H1 (cell line): Measurements from ENCODE around the gene CLCN3. TPM values are rescaled to one million over a fixed set of nuclear protein-coding genes. Genes with fewer than 3 reads are reported as not detected.

ENCODE experiments used
- CTCF ChIA-PET: fragments of 300-600 bp; sonication (Branson Sonifier 250); formaldehyde crosslinking; loops from one replicate; lab custom pipeline; 2021; ENCODE audit not compliant: partially characterized antibody; lab: Charles Lee
- POLR2A ChIA-PET: fragments of 300-600 bp; sonication (Branson Sonifier 250); formaldehyde crosslinking; loops from one replicate; lab custom pipeline; 2021; ENCODE audit warnings: inconsistent platforms; ENCODE audit not compliant: partially characterized antibody; lab: Charles Lee
- DNase-seq, 2 experiments: peaks; one replicate each; pipeline versions ENCODE4 v3.0.0 to v3.0.0-alpha.2; 2010 to 2022; ENCODE audit warnings: low spot score in 2 of 2, low read depth in 1 of 2, mixed read lengths in 1 of 2
- FAIRE-seq: peaks from 2 replicates; lab custom pipeline; 2011; peaks lifted over from hg19 to GRCh38; lab: Jason Lieb, UNC
- H2AFZ ChIP-seq: 2 replicates; pipeline ENCODE4 v1.8.1; 2012; ENCODE audit warnings: low read length, inconsistent platforms
- H2AK5ac ChIP-seq: 2 replicates; pipeline ENCODE4 v1.6.1; 2013; ENCODE audit warnings: low read depth, low read length
- H2BK120ac ChIP-seq: replicated peaks from 2 replicates; pipeline ENCODE3; 2013; ENCODE audit warnings: low read depth, low read length, inconsistent platforms
- H2BK12ac ChIP-seq: 2 replicates; pipeline ENCODE4 v1.6.1; 2013; ENCODE audit warnings: low read depth, low read length
- H2BK15ac ChIP-seq: 2 replicates; pipeline ENCODE4 v1.6.1; 2013; ENCODE audit warnings: low read length
- H2BK20ac ChIP-seq: 2 replicates; pipeline ENCODE4 v1.6.1; 2013; ENCODE audit warnings: low read length
- H2BK5ac ChIP-seq: 2 replicates; pipeline ENCODE4 v1.6.1; 2013; ENCODE audit warnings: low read depth, low read length
- H3K14ac ChIP-seq: 2 replicates; pipeline ENCODE4 v1.6.1; 2013; ENCODE audit warnings: inconsistent platforms; ENCODE audit not compliant: insufficient read length
- H3K18ac ChIP-seq: 2 replicates; pipeline ENCODE4 v1.6.1; 2013; ENCODE audit warnings: low read length; ENCODE audit errors: extremely low read depth
- H3K23ac ChIP-seq: 2 replicates; pipeline ENCODE4 v1.6.1; 2013; ENCODE audit warnings: inconsistent platforms; ENCODE audit not compliant: insufficient read length
- H3K23me2 ChIP-seq: 2 replicates; pipeline ENCODE4 v1.6.1; 2013; ENCODE audit warnings: low read depth, low read length
- H3K27ac ChIP-seq: 2 replicates; pipeline ENCODE4 v1.6.1; 2011; ENCODE audit warnings: low read depth, low read length, inconsistent platforms
- H3K27me3 ChIP-seq, 4 experiments: replicated peaks in 1 of 4; 1 replicate in 1 of 4; 2 replicates in 3 of 4; pipeline versions ENCODE4 v1.6.1 to v1.8.1; 2011 to 2013; ENCODE audit warnings: low read length in 3 of 4, mild to moderate bottlenecking in 3 of 4, inconsistent platforms in 2 of 4, mixed read lengths in 2 of 4, moderate library complexity in 1 of 4; ENCODE audit not compliant: control insufficient read depth in 3 of 4, insufficient read depth in 3 of 4; ENCODE audit errors: extremely low read depth in 1 of 4
- H3K36me3 ChIP-seq, 4 experiments: 2 replicates each; pipeline versions ENCODE4 v1.6.1 to v1.8.1; 2011 to 2013; ENCODE audit warnings: mild to moderate bottlenecking in 4 of 4, low read length in 3 of 4, moderate library complexity in 2 of 4, control low read depth in 1 of 4, inconsistent platforms in 1 of 4; ENCODE audit not compliant: insufficient read depth in 4 of 4, control insufficient read depth in 2 of 4
- H3K4ac ChIP-seq: replicated peaks from 2 replicates; pipeline ENCODE3; 2013; ENCODE audit warnings: low read length, low read depth, mixed read lengths, inconsistent platforms; ENCODE audit not compliant: insufficient read length
- H3K4me1 ChIP-seq, 4 experiments: replicated peaks in 1 of 4; 1 replicate in 1 of 4; 2 replicates in 3 of 4; pipeline versions ENCODE4 v1.6.1 to v1.8.1; 2011 to 2013; ENCODE audit warnings: low read length in 3 of 4, inconsistent platforms in 2 of 4, mixed read lengths in 1 of 4; ENCODE audit not compliant: insufficient read depth in 4 of 4, control insufficient read depth in 3 of 4
- H3K4me2 ChIP-seq, 2 experiments: 2 replicates each; pipeline versions ENCODE4 v1.6.1 to v1.8.1; 2011 to 2013; ENCODE audit warnings: low read depth in 2 of 2, low read length in 2 of 2, control low read depth in 1 of 2, inconsistent platforms in 1 of 2, mild to moderate bottlenecking in 1 of 2; ENCODE audit not compliant: insufficient read depth in 1 of 2
- H3K4me3 ChIP-seq, 4 experiments: fragments of 200-600, 300-600 bp in 1 of 4; sonication (generic), shearing (Covaris generic), sonication (Bioruptor Twin) in 1 of 4; 2 replicates each; pipeline versions ENCODE4 v1.5.1 to v1.8.1; 2011 to 2016; ENCODE audit warnings: low read length in 4 of 4, low read depth in 3 of 4, control low read depth in 2 of 4, inconsistent platforms in 2 of 4, mild to moderate bottlenecking in 2 of 4, mixed read lengths in 1 of 4, moderate library complexity in 1 of 4; ENCODE audit not compliant: insufficient read depth in 2 of 4; ENCODE audit errors: extremely low read depth in 1 of 4
- H3K56ac ChIP-seq: replicated peaks from 2 replicates; pipeline ENCODE3; 2013; ENCODE audit warnings: low read depth, mild to moderate bottlenecking, mixed read lengths, low read length, inconsistent platforms; ENCODE audit not compliant: insufficient read length
- H3K79me1 ChIP-seq: 2 replicates; pipeline ENCODE4 v1.6.1; 2013; ENCODE audit warnings: low read depth, low read length, control low read depth
- H3K79me2 ChIP-seq, 2 experiments: 2 replicates each; pipeline versions ENCODE4 v1.6.1 to v1.8.1; 2012 to 2013; ENCODE audit warnings: low read length in 2 of 2, mild to moderate bottlenecking in 2 of 2, inconsistent platforms in 1 of 2; ENCODE audit not compliant: insufficient read depth in 2 of 2, control insufficient read depth in 1 of 2
- H3K9ac ChIP-seq, 4 experiments: replicated peaks in 1 of 4; 1 replicate in 1 of 4; 2 replicates in 3 of 4; pipeline versions ENCODE4 v1.6.1 to v1.8.1; 2011 to 2013; ENCODE audit warnings: low read depth in 3 of 4, low read length in 3 of 4, control low read depth in 2 of 4, mild to moderate bottlenecking in 2 of 4, moderate library complexity in 2 of 4, inconsistent platforms in 1 of 4; ENCODE audit errors: extremely low read depth in 1 of 4
- H3K9me3 ChIP-seq, 2 experiments: 2 replicates each; pipeline versions ENCODE4 v1.6.1 to v1.8.1; 2012 to 2013; ENCODE audit warnings: mild to moderate bottlenecking in 2 of 2, moderate library complexity in 2 of 2, control low read depth in 1 of 2, inconsistent platforms in 1 of 2, low read depth in 1 of 2, low read length in 1 of 2, mixed read lengths in 1 of 2; ENCODE audit not compliant: insufficient read depth in 2 of 2
- H4K20me1 ChIP-seq, 2 experiments: replicated peaks in 1 of 2; 2 replicates each; pipeline versions ENCODE3 to v1.8.1; 2011 to 2013; ENCODE audit warnings: inconsistent platforms in 2 of 2, low read length in 2 of 2, mild to moderate bottlenecking in 1 of 2; ENCODE audit not compliant: insufficient read depth in 2 of 2, control insufficient read depth in 1 of 2
- H4K5ac ChIP-seq: 2 replicates; pipeline ENCODE4 v1.6.1; 2013; ENCODE audit warnings: low read length, low read depth, mixed read lengths, inconsistent platforms; ENCODE audit not compliant: insufficient read length
- H4K8ac ChIP-seq: 2 replicates; pipeline ENCODE4 v1.8.0; 2013; ENCODE audit warnings: mild to moderate bottlenecking, moderate library complexity, low read length, inconsistent platforms; ENCODE audit not compliant: insufficient read depth; ENCODE audit errors: extremely low read depth
- H4K91ac ChIP-seq: replicated peaks from 2 replicates; pipeline ENCODE3; 2013; ENCODE audit warnings: low read length, mixed read lengths, inconsistent platforms; ENCODE audit not compliant: insufficient read length
- ASH2L ChIP-seq: fragments of 200-600, 300-600 bp; sonication (generic); IDR thresholded peaks from one replicate; pipeline ENCODE4 v1.7.1; 2017; ENCODE audit warnings: low read length
- BCL11A ChIP-seq, 2 experiments: IDR thresholded peaks; one replicate each; pipeline ENCODE4 v1.6.1; 2011; ENCODE audit warnings: low read depth in 2 of 2, low read length in 2 of 2, mild to moderate bottlenecking in 2 of 2
- GABPA ChIP-seq: IDR thresholded peaks from 2 replicates; pipeline ENCODE4 v1.6.1; 2011; ENCODE audit warnings: mild to moderate bottlenecking, low read length, moderate library complexity, borderline replicate concordance; ENCODE audit not compliant: insufficient read depth
- HDAC6 ChIP-seq: IDR thresholded peaks from one replicate; pipeline ENCODE4 v1.7.1; 2012; ENCODE audit warnings: low read depth, mild to moderate bottlenecking, inconsistent platforms, low read length, moderate library complexity
- JUN ChIP-seq: IDR thresholded peaks from 2 replicates; pipeline ENCODE4 v1.6.1; 2011; ENCODE audit warnings: low read depth, mild to moderate bottlenecking, improper control_type of control experiment, low read length
- KDM1A ChIP-seq: fragments of 200-600, 300-600 bp; sonication (generic); IDR thresholded peaks from 2 replicates; pipeline ENCODE4 v1.7.1; 2016; ENCODE audit warnings: mild to moderate bottlenecking, low read length, borderline replicate concordance
- NRF1 ChIP-seq: IDR thresholded peaks from 2 replicates; pipeline ENCODE4 v1.6.1; 2011; ENCODE audit warnings: mild to moderate bottlenecking, low read depth, low read length, improper control_type of control experiment
- POLR2AphosphoS5 ChIP-seq: IDR thresholded peaks from 2 replicates; pipeline ENCODE4 v1.6.1; 2011; ENCODE audit warnings: low read depth, low read length
- RNF2 ChIP-seq: fragments of 200-900, 300-1000 bp; sonication (generic); IDR thresholded peaks from 2 replicates; pipeline ENCODE4 v1.7.1; 2016; ENCODE audit warnings: borderline replicate concordance, low read depth, mild to moderate bottlenecking, antibody characterized with exemption, low read length; ENCODE audit not compliant: poor library complexity, severe bottlenecking; ENCODE audit errors: missing control alignments
- SAP30 ChIP-seq: fragments of 300-600 bp; sonication (generic); IDR thresholded peaks from 2 replicates; pipeline ENCODE4 v1.7.1; 2012; ENCODE audit warnings: low read length, moderate library complexity, mild to moderate bottlenecking, inconsistent platforms; ENCODE audit not compliant: insufficient read depth, insufficient replicate concordance
- TCF12 ChIP-seq: IDR thresholded peaks from 2 replicates; pipeline ENCODE4 v1.6.1; 2011; ENCODE audit warnings: low read depth, mild to moderate bottlenecking, low read length
- YY1 ChIP-seq: IDR thresholded peaks from 2 replicates; pipeline ENCODE4 v1.6.1; 2011; ENCODE audit warnings: low read depth, mild to moderate bottlenecking, low read length
- WGBS, 2 experiments: shearing (Covaris generic) in 1 of 2; methylation state at CpG; one replicate each; pipeline versions ENCODE4 v1.1.6 to v1.1.7; 2013 to 2015; ENCODE audit warnings: low lambda C conversion rate in 2 of 2, mixed read lengths in 2 of 2, inconsistent platforms in 1 of 2, low coverage in 1 of 2, missing lambda C conversion rate in 1 of 2; ENCODE audit not compliant: insufficient replicate concordance in 2 of 2, insufficient coverage in 1 of 2, insufficient read length in 1 of 2; ENCODE audit errors: extremely low coverage in 1 of 2, missing lambda C conversion rate in 1 of 2; 5-methylcytosine and 5-hydroxymethylcytosine counted together
- polyA plus RNA-seq, 7 experiments: library from polyadenylated mRNA; depleted of rRNA in 3 of 7; stranded (reverse) in 5 of 7; unstranded in 2 of 7; fragments of >200 nt in 5 of 7; fragments of 200-250 nt in 2 of 7; gene quantifications; 1 replicate in 5 of 7; 2 replicates in 1 of 7; 4 replicates in 1 of 7; pipeline versions ENCODE4 v1.2.1 to v1.2.3, GENCODE V29; 2011 to 2013; ENCODE audit warnings: missing spikeins in 2 of 7, mixed read lengths in 2 of 7
- total RNA-seq: library from RNA; stranded (reverse); fragmentation: NEBNext Ultra II Directional; extraction: Animal tissue kit (Norgen Biotek cat#: 25700); gene quantifications from 2 replicates; pipeline ENCODE4 v1.2.1, GENCODE V29; 2021
- TF ChIP-seq, protein P1 (sequence below): IDR thresholded peaks from 2 replicates; pipeline ENCODE4 v1.6.1; 2012; ENCODE audit warnings: inconsistent platforms

CLCN3 gene
- total and polyA plus RNA-seq, 2 of the 8 experiments (the other 6 are each of a cell fraction or from before 2014, with no cell fraction given) = 8.8 to 32.8 TPM

DNA sequence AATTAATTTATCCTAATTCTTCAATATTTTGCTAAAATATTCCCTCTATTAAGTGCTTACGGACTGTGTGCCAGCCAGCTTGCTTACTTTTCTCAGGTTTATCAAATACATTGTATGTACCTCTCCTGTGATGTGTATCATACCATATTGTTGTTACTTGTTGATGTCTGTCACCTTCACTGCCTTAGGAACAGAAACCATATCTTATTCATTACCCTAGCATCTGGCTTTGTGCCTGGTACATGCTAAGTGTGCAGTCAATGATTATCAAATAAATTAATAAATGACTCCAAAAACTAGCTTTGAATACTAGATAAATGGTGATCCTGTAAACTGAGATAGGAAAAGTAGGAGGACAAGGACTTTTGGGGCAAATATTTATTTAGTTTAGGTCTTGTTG is 6.9 kb downstream of the CLCN3 start:
- Histone ChIP-seq H3K4me3 (no peak overlapping the region), H3K9ac (peak overlapping the region in 1 of 4 experiments; percentile 40; a peak in 1 of 7 replicates), H3K56ac (no peak overlapping the region), H3K4me2 (no peak overlapping the region), H2AFZ (no peak overlapping the region), H4K8ac (no peak overlapping the region), H2BK15ac (no peak overlapping the region), H3K18ac (no peak overlapping the region), H3K79me1 (no peaks in the 10 kb centered on the region; the same call in 1 of the 2 replicates), H3K23me2 (no peaks in the 10 kb centered on the region), H2BK5ac (no peak overlapping the region), H3K9me3 (no peaks in the 10 kb centered on the region), H4K91ac (no peak overlapping the region), H4K20me1 (peaks cover 0 to 2% of the 10 kb centered on the region in 2 experiments), H2BK120ac (no peak overlapping the region), H4K5ac (no peak overlapping the region), H3K27ac (no peak overlapping the region), H3K79me2 (peaks cover 7 to 82% of the 10 kb centered on the region in 2 experiments; a peak in 3 of 4 replicates), H3K36me3 (no peaks in the 10 kb centered on the region), H3K14ac (no peak overlapping the region), H3K23ac (no peak overlapping the region), H2BK12ac (no peak overlapping the region), H2AK5ac (no peak overlapping the region), H3K27me3 (no peaks in the 10 kb centered on the region), H3K4me1 (no peaks in the 10 kb centered on the region), H2BK20ac (no peak overlapping the region), H3K4ac (no peak overlapping the region)
- ChIA-PET POLR2A (no interaction called here), CTCF (interaction anchor here (0.6 to 2.3 kb wide), 2 partner anchors 13 to 63 kb away, joined by 3 to 6 read pairs; no protein-coding TSS in a partner anchor)
- DNase-seq (no peak), FAIRE-seq (no peak)
- 92% methylated on average over 1 of the region's 1 CpG; no CpG with 5 or more reads in 1 of the 2 experiments for whole genome bisulfite sequencing, 2 experiments
- TF ChIP-seq SAP30 = no peak
- no peak for TF ChIP-seq ASH2L
- TF ChIP-seq, protein P1, sequence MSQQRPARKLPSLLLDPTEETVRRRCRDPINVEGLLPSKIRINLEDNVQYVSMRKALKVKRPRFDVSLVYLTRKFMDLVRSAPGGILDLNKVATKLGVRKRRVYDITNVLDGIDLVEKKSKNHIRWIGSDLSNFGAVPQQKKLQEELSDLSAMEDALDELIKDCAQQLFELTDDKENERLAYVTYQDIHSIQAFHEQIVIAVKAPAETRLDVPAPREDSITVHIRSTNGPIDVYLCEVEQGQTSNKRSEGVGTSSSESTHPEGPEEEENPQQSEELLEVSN = no peak
- no peak for TF ChIP-seq POLR2AphosphoS5
- no peak for TF ChIP-seq NRF1
- no peak for TF ChIP-seq HDAC6
- TF ChIP-seq BCL11A (IDR thresholded peaks at IDR 0.05; ENCODE audit: low read depth in 2 of 2, low read length in 2 of 2) = no peak
- TF ChIP-seq GABPA = no peak
- no peak for TF ChIP-seq TCF12
- TF ChIP-seq KDM1A = no peak
- TF ChIP-seq RNF2 = no peak
- TF ChIP-seq YY1 = no peak
- TF ChIP-seq JUN = no peak
